DMS153 treated with DMSO at 0.1 percent for 48 hours (cell line): ENCODE data around the gene FKRP.

Source experiments
- DNase-seq: peaks from one replicate; lab custom pipeline; 2025; ENCODE audit not compliant: unreplicated experiment; lab: John Stamatoyannopoulos, UW

The FKRP gene

DNA sequence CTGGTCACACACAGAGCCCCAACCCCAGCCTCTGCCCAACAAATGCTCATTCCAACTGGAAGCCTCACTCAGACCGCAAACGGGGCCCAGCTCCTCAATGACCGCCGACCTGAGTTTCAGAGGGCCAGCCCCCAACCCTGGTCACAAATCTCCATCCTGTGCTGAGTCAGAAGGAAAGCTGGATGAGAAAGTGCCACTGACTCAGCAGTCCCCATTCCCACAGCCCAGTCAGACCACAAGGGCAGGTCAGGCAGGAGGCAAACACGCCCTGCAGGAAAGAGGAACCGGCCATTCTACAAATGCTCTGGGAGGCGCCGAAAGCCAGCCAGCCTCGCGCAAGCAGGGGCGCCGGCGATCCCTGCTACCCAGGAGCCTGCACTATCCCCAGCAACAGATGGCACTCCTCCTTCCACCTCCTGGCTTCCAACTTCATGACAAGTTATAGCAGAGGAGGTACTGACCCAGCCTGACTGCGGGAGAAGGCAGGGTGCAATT lies 14.8 kb upstream of the FKRP start:
- DNase-seq = no peak

GRCh38 chr19:46731584-46731983 lies 14.3 kb upstream of the FKRP start:
- DNase-seq = no peak

GRCh38 chr19:46732172-46732938 lies 13.5 kb upstream of the FKRP start:
- DNase-seq = no peak

GRCh38 chr19:46732966-46733689 lies 12.7 kb upstream of the FKRP start:
- DNase-seq = no peak

GRCh38 chr19:46733690-46734292 lies 12.1 kb upstream of the FKRP start:
- no peak for DNase-seq

DNA sequence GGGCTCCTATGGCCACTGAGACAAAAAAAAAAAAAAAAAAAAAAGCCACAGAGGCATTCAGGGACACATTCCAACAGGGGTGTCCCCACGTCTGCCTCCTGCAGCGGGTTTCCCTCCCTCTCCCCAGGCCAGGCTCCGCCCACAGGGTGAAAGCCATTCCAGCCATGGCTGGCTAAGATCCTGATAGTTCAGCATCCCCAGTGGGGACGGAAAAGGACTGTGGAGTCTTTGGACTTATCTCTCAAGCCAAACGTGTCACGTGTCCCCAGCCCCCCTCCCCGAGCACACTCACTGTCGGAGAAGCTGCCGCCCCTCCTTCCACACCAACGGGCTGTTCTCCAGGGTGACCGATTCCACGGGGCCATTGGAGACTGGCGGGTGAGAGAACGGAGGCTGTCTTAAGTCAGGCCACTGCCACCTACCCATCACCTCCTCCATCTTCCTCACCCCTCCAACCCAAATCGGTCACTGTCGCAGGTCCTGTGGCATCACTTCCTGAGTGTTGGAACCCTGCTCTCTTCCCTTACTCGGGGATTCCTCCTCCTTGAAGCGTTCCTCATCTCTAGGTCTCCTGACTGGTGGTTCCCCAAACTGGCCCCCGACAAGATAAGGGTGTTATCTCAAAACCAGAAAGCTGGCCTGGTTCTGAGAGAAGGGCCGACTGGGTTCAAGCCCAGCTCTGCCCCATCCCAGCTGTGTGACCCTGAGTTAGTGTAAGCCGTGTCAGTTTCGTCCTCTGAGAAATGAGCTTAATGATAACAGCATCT lies 9.1 kb upstream of the FKRP start:
- no peak for DNase-seq

GRCh38 chr19:46737298-46737654 lies 8.6 kb upstream of the FKRP start:
- DNase-seq = no peak

- no peak for DNase-seq
These were observed 8.1 kb upstream of the FKRP start for GRCh38 chr19:46737761-46738171.

- DNase-seq = no peak
These were observed 6.5 kb upstream of the FKRP start for GRCh38 chr19:46739290-46739771.

DNA sequence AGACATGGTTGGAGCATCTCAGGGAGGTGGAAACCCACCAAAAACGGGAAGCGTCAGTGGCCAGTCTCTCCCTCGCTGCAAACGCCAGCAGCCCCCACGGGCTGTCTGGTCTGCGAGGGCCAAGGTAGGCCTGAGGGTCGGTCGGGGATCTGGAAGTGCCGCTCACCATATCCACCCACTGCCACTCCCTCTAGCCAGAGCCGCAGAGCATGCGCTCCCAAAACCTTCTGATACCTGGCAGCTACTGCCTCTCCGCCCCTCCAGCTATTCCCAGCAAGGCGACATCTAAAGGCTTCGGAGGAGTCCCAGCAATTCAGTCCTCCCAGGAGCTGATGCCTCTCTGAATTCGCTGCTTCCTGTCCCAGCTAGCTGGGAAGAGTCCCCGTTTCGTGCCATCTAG lies 4.4 kb upstream of the FKRP start:
- DNase-seq = no peak

DNA sequence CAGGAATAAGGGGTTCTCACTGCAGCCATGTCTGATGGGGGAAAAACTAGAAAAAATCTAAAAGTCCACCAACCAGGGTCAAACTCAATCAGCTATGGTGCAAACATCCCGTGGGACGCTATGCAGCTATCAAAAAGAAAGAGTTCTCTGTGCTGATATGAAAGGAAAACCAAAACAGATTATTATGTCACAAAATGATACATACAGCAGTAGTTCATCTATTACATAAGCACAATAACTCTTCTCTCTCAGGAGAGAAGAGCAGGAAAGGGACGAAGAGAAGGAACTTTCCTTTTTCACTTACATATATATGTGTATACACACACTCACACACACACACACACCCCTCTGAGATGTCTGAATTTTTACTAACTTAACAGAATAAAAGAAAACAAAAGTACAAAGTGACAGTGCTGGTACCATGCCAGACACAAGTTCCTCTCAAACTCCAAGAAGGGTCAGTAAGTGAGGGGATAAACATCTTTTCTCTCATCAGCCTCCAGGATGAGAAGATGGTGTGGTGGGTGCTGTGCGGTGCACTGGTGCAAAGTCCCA lies 2.9 kb upstream of the FKRP start:
- no peak for DNase-seq

DNA sequence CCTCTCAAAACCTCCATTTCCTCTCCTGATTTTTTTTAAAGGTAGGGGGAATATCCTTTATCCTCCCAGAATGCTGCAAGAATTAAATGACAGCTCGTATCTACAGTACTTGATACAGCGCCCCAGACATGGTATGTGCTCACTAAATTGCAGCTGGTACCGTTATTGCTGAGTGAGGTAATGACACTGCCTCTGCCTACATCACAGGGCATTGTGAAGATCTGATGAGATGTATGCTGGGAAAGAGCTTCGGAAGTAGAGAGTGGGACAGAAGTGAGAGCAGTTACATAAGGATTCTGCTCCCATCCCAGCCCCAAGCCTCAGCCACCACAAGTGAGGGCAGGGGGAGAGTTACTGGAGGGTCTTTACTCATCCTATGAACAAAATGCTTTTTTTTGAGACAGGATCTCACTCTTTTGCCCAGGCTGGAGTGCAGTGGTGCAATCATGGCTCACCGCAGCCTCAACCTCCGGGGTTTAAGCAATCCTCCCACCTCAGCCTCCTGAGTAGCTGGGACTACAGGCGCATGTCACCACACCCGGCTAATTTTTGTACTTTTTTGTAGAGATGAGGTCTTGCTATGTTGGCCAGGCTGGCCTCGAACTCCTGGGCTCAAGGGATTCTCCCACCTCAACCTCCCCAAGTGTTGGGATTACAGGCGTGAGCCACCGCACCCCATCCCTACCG lies 1.7 kb upstream of the FKRP start:
- no peak for DNase-seq

DNA sequence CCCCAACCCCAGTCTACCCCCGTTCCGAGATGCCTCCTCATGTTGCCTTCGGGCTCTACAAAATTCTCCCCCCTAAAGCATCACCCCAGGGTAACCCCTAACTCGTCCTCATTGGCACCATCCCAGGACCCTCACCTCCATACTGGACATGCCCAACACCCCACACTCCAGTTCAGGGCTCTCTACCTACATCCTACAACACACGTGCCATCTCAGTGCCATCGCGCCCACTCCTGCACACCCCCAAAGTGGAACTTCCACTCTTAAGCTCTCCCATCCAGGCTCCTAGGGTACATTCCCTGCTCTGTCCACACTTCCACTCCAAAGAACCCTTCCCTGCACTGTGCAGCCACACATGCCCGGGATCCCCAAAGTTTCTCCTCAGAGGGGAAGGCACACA lies 827 bp upstream of the FKRP start:
- no peak for DNase-seq

GRCh38 chr19:46746281-46747057 lies 612 bp downstream of the FKRP start, which contains the start of gene STRN4:
Gene STRN4 (minus strand): TSS chr19:46746450. CDS start chr19:46746430, 20 bp downstream.
- DNase-seq = peak; percentile 16

DNA sequence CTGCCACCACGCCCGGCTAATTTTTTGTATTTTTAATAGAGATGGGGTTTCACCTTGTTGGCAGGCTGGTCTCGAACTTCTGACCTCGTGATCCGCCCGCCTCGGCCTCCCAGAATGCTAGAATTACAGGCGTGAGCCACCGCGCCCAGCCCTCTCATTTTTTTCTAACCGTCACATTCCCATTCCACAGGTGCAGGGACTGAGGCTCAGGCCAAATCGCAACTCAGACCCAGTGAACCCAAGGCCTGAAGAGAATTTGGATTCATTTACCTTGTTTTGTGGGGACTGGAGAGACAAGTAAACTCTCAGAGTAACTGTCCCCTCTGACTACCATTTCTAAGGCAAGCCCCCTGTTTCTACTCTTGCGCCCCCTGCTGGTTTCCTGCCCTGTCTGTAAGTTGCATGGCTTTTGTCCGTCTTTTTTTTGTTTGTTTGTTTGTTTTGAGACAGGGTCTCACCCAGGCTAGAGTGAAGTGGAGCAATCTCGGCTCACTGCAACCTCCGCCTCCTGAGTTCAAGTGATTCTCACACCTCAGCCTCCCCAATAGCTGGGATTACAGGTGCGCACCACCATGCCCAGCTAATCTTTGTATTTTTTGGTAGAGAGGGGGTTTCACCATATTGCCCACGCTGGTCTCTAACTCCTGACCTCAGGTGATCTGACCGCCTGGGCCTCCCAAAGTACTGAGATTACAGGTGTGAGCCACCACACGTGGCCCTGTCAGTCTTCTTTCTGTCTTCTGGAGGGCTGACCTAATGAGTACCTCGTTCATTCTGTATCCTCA lies 2.7 kb downstream of the FKRP start:
- DNase-seq = no peak

DNA sequence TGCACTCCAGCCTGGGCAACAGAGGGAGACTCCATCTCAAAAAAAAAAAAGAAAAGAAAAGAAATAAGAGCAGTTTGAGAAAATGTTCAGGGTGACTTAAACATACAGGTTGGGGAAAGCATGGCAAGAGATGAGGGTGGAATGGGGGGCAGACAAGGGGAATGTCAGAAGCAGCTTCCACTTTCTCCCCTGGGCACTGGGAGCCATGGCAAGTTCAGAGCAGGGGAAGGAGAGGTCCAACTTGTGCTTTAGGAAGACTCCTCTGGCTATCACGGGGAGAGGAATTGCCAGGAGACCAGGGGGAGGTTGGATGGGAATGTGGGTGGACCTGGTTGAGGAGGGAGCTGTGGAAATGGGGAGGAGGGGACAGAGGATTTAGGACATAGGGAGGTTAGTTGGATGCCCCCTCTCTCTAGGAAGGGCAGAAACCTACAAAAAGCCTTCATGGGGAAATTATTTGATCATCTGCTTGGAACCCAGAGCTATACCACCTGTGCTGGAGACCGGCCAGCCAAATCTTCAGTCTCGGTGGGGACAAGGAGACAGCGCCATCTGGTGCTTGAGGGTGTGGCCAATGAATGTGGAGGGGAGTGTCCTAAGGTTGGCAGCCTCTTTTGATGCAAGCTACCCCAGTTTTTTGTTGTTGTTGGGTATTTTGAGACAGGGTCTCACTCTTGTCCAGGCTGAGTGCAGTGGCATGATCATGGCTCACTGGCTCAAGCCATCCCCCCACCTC lies 7.7 kb downstream of the FKRP start:
- no peak for DNase-seq

DNA sequence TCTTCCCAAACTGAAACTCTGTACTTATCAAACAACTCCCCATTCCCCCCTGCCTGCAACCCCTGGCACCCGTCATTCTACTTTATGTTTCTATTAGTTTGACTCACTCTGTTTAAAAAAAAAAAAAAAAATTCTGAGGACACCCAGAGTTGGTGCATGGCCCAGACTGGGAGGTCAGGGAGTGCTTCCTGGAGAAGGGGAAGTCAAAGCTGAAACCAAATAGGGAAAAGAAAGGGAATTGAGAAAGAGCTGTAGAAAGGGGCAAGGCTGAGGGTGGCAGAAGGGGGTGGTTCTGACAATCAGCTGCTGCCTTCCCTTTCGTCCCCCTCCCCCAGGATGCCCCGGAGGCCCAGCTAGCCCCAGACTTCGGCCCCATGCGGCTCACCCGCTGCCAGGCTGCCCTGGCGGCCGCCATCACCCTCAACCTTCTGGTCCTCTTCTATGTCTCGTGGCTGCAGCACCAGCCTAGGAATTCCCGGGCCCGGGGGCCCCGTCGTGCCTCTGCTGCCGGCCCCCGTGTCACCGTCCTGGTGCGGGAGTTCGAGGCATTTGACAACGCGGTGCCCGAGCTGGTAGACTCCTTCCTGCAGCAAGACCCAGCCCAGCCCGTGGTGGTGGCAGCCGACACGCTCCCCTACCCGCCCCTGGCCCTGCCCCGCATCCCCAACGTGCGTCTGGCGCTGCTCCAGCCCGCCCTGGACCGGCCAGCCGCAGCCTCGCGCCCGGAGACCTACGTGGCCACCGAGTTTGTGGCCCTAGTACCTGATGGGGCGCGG lies 9.4 kb downstream of the FKRP start:
- DNase-seq = no peak
